ENCODE data around the gene C1orf35. TPM values are rescaled to one million over a fixed set of nuclear protein-coding genes. Genes with fewer than 3 reads are reported as not detected.

The C1orf35 gene
- total RNA-seq, 2 experiments from 2014 or later, result 24.7 to 25.6 TPM

GRCh38 chr1:228108055-228108690, 5.0 kb upstream of the C1orf35 start:
- Mint-ChIP-seq H3K36me3 (ENCODE audit: low read depth) (peaks cover 13% of the 10 kb centered on the region), H3K9me3 (ENCODE audit: insufficient read depth) (no peaks in the 10 kb centered on the region), H3K4me3 (peak overlapping the region; percentile 92), H3K27ac (peak overlapping the region; percentile 96), H3K4me1 (ENCODE audit: low read depth) (peaks cover 51% of the 10 kb centered on the region), H3K27me3 (ENCODE audit: low read depth) (no peaks in the 10 kb centered on the region)
- DNase-seq (no peak), ATAC-seq (no peak)
- POLR2A ChIA-PET, result interaction anchor here (0.7 to 2.8 kb wide), 6 partner anchors 26 to 357 kb away, joined by 3 to 16 read pairs (median 4); partner anchors contain the start of gene ARF1
- CTCF ChIA-PET, result no interaction called here

- Mint-ChIP-seq H3K4me1 (ENCODE audit: low read depth) (peaks cover 51% of the 10 kb centered on the region), H3K27me3 (ENCODE audit: low read depth) (no peaks in the 10 kb centered on the region), H3K27ac (peak overlapping the region; percentile 96), H3K36me3 (ENCODE audit: low read depth) (peaks cover 13% of the 10 kb centered on the region), H3K4me3 (peak overlapping the region; percentile 92), H3K9me3 (ENCODE audit: insufficient read depth) (no peaks in the 10 kb centered on the region)
- DNase-seq, result no peak
- POLR2A ChIA-PET, result interaction anchor here (1.1 to 2.8 kb wide), 2 partner anchors 25 to 64 kb away, joined by 3 to 11 read pairs; partner anchors contain the start of gene ARF1
- CTCF ChIA-PET, result no interaction called here
- no peak for ATAC-seq
These were observed 4.5 kb upstream of the C1orf35 start for GRCh38 chr1:228107636-228108035.

GRCh38 chr1:228106800-228107054, 3.6 kb upstream of the C1orf35 start:
- H3K4me1 Mint-ChIP-seq (ENCODE audit: low read depth), result peaks cover 51% of the 10 kb centered on the region
- H3K27ac Mint-ChIP-seq, result no peak overlapping the region
- no peaks in the 10 kb centered on the region for H3K9me3 Mint-ChIP-seq (ENCODE audit: insufficient read depth)
- H3K27me3 Mint-ChIP-seq (ENCODE audit: low read depth), result no peaks in the 10 kb centered on the region
- peaks cover 13% of the 10 kb centered on the region for H3K36me3 Mint-ChIP-seq (ENCODE audit: low read depth)
- H3K4me3 Mint-ChIP-seq, result no peak overlapping the region
- no peak for ATAC-seq
- CTCF ChIA-PET, result interaction anchor here (0.9 to 1.8 kb wide), 3 partner anchors 26 to 60 kb away, joined by 3 to 7 read pairs (median 4); no protein-coding TSS in a partner anchor
- POLR2A ChIA-PET, result interaction anchor here (0.8 to 2.8 kb wide), 3 partner anchors 24 to 351 kb away, joined by 3 to 11 read pairs (median 3); partner anchors contain the start of gene ARF1
- DNase-seq, result no peak

GRCh38 chr1:228105996-228106799, 3.1 kb upstream of the C1orf35 start:
- no peak for ATAC-seq
- H3K27me3 Mint-ChIP-seq (ENCODE audit: low read depth), result no peaks in the 10 kb centered on the region
- H3K9me3 Mint-ChIP-seq (ENCODE audit: insufficient read depth), result no peaks in the 10 kb centered on the region
- H3K36me3 Mint-ChIP-seq (ENCODE audit: low read depth), result peaks cover 17% of the 10 kb centered on the region
- H3K4me1 Mint-ChIP-seq (ENCODE audit: low read depth), result peaks cover 56% of the 10 kb centered on the region
- no peak overlapping the region for H3K27ac Mint-ChIP-seq
- POLR2A ChIA-PET, result interaction anchor here (0.6 to 2.8 kb wide), 5 partner anchors 22 to 351 kb away, joined by 3 to 11 read pairs (median 4); partner anchors contain the start of gene ARF1
- DNase-seq, result no peak
- peak overlapping the region; percentile 25 for H3K4me3 Mint-ChIP-seq
- CTCF ChIA-PET, result interaction anchor here (0.9 to 1.8 kb wide), 3 partner anchors 27 to 60 kb away, joined by 3 to 7 read pairs (median 4); no protein-coding TSS in a partner anchor

- Mint-ChIP-seq H3K36me3 (ENCODE audit: low read depth) (peaks cover 21% of the 10 kb centered on the region), H3K9me3 (ENCODE audit: insufficient read depth) (no peaks in the 10 kb centered on the region), H3K4me3 (no peak overlapping the region), H3K27ac (no peak overlapping the region), H3K27me3 (ENCODE audit: low read depth) (no peaks in the 10 kb centered on the region), H3K4me1 (ENCODE audit: low read depth) (peaks cover 57% of the 10 kb centered on the region)
- POLR2A ChIA-PET, result interaction anchor here (0.6 to 2.8 kb wide), 3 partner anchors 22 to 37 kb away, joined by 4 to 11 read pairs (median 4); partner anchors contain the start of gene ARF1
- no peak for DNase-seq
- CTCF ChIA-PET, result interaction anchor here (1.8 kb wide), 1 partner anchor 60 kb away, joined by 7 read pairs; no protein-coding TSS in a partner anchor
- ATAC-seq, result no peak
These were observed 2.3 kb upstream of the C1orf35 start for GRCh38 chr1:228105270-228105995.

- DNase-seq, result no peak
- no peak for ATAC-seq
- H3K4me1 Mint-ChIP-seq (ENCODE audit: low read depth), result peaks cover 50% of the 10 kb centered on the region
- no peaks in the 10 kb centered on the region for H3K9me3 Mint-ChIP-seq (ENCODE audit: insufficient read depth)
- peak overlapping the region; percentile 91 for H3K27ac Mint-ChIP-seq
- H3K4me3 Mint-ChIP-seq, result peak overlapping the region; percentile 80
- ChIA-PET CTCF (no interaction called here), POLR2A (interaction anchor here (0.5 to 1.0 kb wide), 2 partner anchors 32 to 38 kb away, joined by 3 to 4 read pairs; no protein-coding TSS in a partner anchor)
- peaks cover 28% of the 10 kb centered on the region for H3K36me3 Mint-ChIP-seq (ENCODE audit: low read depth)
- H3K27me3 Mint-ChIP-seq (ENCODE audit: low read depth), result no peaks in the 10 kb centered on the region
These were observed 1.6 kb upstream of the C1orf35 start for GRCh38 chr1:228104526-228105269.

- peaks cover 31% of the 10 kb centered on the region for H3K4me1 Mint-ChIP-seq (ENCODE audit: low read depth)
- H3K36me3 Mint-ChIP-seq (ENCODE audit: low read depth), result peaks cover 45% of the 10 kb centered on the region
- POLR2A ChIA-PET, result interaction anchor here (3.3 kb wide), 1 partner anchor 19 kb away, joined by 25 read pairs; the partner anchor contains the start of gene ARF1
- no peaks in the 10 kb centered on the region for H3K27me3 Mint-ChIP-seq (ENCODE audit: low read depth)
- no peaks in the 10 kb centered on the region for H3K9me3 Mint-ChIP-seq (ENCODE audit: insufficient read depth)
- ATAC-seq (peak; percentile 47), DNase-seq (peak; percentile 67)
- H3K27ac Mint-ChIP-seq, result peak overlapping the region; percentile 82
- CTCF ChIA-PET, result interaction anchor here (0.8 to 1.1 kb wide), 3 partner anchors 10 to 20 kb away, joined by 3 to 4 read pairs (median 3); no protein-coding TSS in a partner anchor
- peak overlapping the region; percentile 80 for H3K4me3 Mint-ChIP-seq
These were observed 933 bp downstream of the C1orf35 start for GRCh38 chr1:228101994-228102790.

- peak overlapping the region; percentile 88 for H3K27ac Mint-ChIP-seq
- H3K27me3 Mint-ChIP-seq (ENCODE audit: low read depth), result no peaks in the 10 kb centered on the region
- CTCF ChIA-PET, result interaction anchor here (0.8 to 1.1 kb wide), 3 partner anchors 9 to 20 kb away, joined by 3 to 4 read pairs (median 3); no protein-coding TSS in a partner anchor
- no peaks in the 10 kb centered on the region for H3K9me3 Mint-ChIP-seq (ENCODE audit: insufficient read depth)
- POLR2A ChIA-PET, result interaction anchor here (3.3 kb wide), 1 partner anchor 19 kb away, joined by 25 read pairs; the partner anchor contains the start of gene ARF1
- no peak for DNase-seq
- peaks cover 46% of the 10 kb centered on the region for H3K36me3 Mint-ChIP-seq (ENCODE audit: low read depth)
- peaks cover 31% of the 10 kb centered on the region for H3K4me1 Mint-ChIP-seq (ENCODE audit: low read depth)
- no peak for ATAC-seq
- H3K4me3 Mint-ChIP-seq, result peak overlapping the region; percentile 64
These were observed 1.5 kb downstream of the C1orf35 start for GRCh38 chr1:228101614-228101993.

- peaks cover 48% of the 10 kb centered on the region for H3K36me3 Mint-ChIP-seq (ENCODE audit: low read depth)
- H3K9me3 Mint-ChIP-seq (ENCODE audit: insufficient read depth), result no peaks in the 10 kb centered on the region
- H3K27me3 Mint-ChIP-seq (ENCODE audit: low read depth), result no peaks in the 10 kb centered on the region
- DNase-seq, result no peak
- peak overlapping the region; percentile 64 for H3K4me3 Mint-ChIP-seq
- ChIA-PET CTCF (interaction anchor here (0.9 to 1.1 kb wide), 2 partner anchors 17 to 19 kb away, joined by 3 to 4 read pairs; no protein-coding TSS in a partner anchor), POLR2A (interaction anchor here (3.3 kb wide), 1 partner anchor 18 kb away, joined by 25 read pairs; the partner anchor contains the start of gene ARF1)
- peaks cover 28% of the 10 kb centered on the region for H3K4me1 Mint-ChIP-seq (ENCODE audit: low read depth)
- peak overlapping the region; percentile 88 for H3K27ac Mint-ChIP-seq
- ATAC-seq, result no peak
These were observed 2.1 kb downstream of the C1orf35 start for GRCh38 chr1:228100822-228101613.
